H9 (cell line): ENCODE measurements around the gene ZC3HAV1L. TPM values are rescaled to one million over a fixed set of nuclear protein-coding genes. Genes with fewer than 3 reads are reported as not detected.

Experiments used
- DNase-seq: peaks from one replicate; pipeline ENCODE4 v3.0.0-alpha.2; 2017
- H2AFZ ChIP-seq: one replicate; pipeline ENCODE4 v1.6.1; 2013; ENCODE audit warnings: mild to moderate bottlenecking, low read length, control low read depth, moderate library complexity
- H2AK5ac ChIP-seq: 2 replicates; pipeline ENCODE4 v1.6.1; 2013; ENCODE audit warnings: low read length, control low read depth, mixed read lengths; ENCODE audit not compliant: insufficient read length
- H2BK120ac ChIP-seq: one replicate; pipeline ENCODE4 v1.6.1; 2013; ENCODE audit warnings: low read depth, mild to moderate bottlenecking, low read length, control low read depth, inconsistent platforms; ENCODE audit not compliant: poor library complexity, severe bottlenecking
- H2BK12ac ChIP-seq: 2 replicates; pipeline ENCODE4 v1.6.1; 2013; ENCODE audit warnings: low read length, control low read depth, mixed read lengths, low read depth; ENCODE audit not compliant: insufficient read length
- H2BK15ac ChIP-seq: 2 replicates; pipeline ENCODE4 v1.6.1; 2013; ENCODE audit warnings: low read depth, low read length, control low read depth
- H2BK20ac ChIP-seq: one replicate; pipeline ENCODE4 v1.6.1; 2013; ENCODE audit warnings: low read depth, mild to moderate bottlenecking, low read length, control low read depth, inconsistent platforms; ENCODE audit not compliant: poor library complexity, severe bottlenecking
- H2BK5ac ChIP-seq: 2 replicates; pipeline ENCODE4 v1.6.1; 2013; ENCODE audit warnings: low read length, control low read depth, mixed read lengths; ENCODE audit not compliant: insufficient read length
- H3K14ac ChIP-seq: 2 replicates; pipeline ENCODE4 v1.6.1; 2013; ENCODE audit warnings: low read length, control low read depth; ENCODE audit not compliant: insufficient read depth
- H3K18ac ChIP-seq: 2 replicates; pipeline ENCODE4 v1.6.1; 2013; ENCODE audit warnings: low read depth, mild to moderate bottlenecking, mixed read lengths, low read length, control low read depth; ENCODE audit not compliant: insufficient read length
- H3K23ac ChIP-seq: 2 replicates; pipeline ENCODE4 v1.6.1; 2013; ENCODE audit warnings: low read length, control low read depth, mixed read lengths, low read depth; ENCODE audit not compliant: insufficient read length
- H3K23me2 ChIP-seq: 2 replicates; pipeline ENCODE4 v1.6.1; 2013; ENCODE audit warnings: low read depth, mild to moderate bottlenecking, mixed read lengths, low read length, control low read depth; ENCODE audit not compliant: insufficient read length, poor library complexity, severe bottlenecking
- H3K27ac ChIP-seq: 2 replicates; pipeline ENCODE4 v1.5.1; 2013; ENCODE audit warnings: low read length, control low read depth, mixed read lengths, low read depth; ENCODE audit not compliant: insufficient read length
- H3K27me3 ChIP-seq: 2 replicates; pipeline ENCODE4 v1.6.1; 2013; ENCODE audit warnings: low read length, control low read depth, inconsistent platforms; ENCODE audit not compliant: insufficient read depth
- H3K4ac ChIP-seq: 2 replicates; pipeline ENCODE4 v1.6.1; 2013; ENCODE audit warnings: low read depth, mild to moderate bottlenecking, control low read depth, inconsistent platforms, low read length, moderate library complexity
- H3K4me1 ChIP-seq: 2 replicates; pipeline ENCODE4 v1.6.1; 2013; ENCODE audit warnings: low read length, control low read depth, inconsistent platforms; ENCODE audit not compliant: insufficient read depth
- H3K4me2 ChIP-seq: 2 replicates; pipeline ENCODE4 v1.6.1; 2013; ENCODE audit warnings: low read length, control low read depth, mixed read lengths; ENCODE audit not compliant: insufficient read length, insufficient read depth
- H3K56ac ChIP-seq: 2 replicates; pipeline ENCODE4 v1.6.1; 2013; ENCODE audit warnings: low read depth, mild to moderate bottlenecking, mixed read lengths, low read length, control low read depth; ENCODE audit not compliant: insufficient read length
- H3K79me1 ChIP-seq: 2 replicates; pipeline ENCODE4 v1.6.1; 2013; ENCODE audit warnings: low read depth, mild to moderate bottlenecking, moderate library complexity, low read length, control low read depth, inconsistent platforms; ENCODE audit not compliant: insufficient read depth, poor library complexity, severe bottlenecking
- H3K79me2 ChIP-seq: 2 replicates; pipeline ENCODE4 v1.6.1; 2013; ENCODE audit warnings: low read length, control low read depth, inconsistent platforms; ENCODE audit not compliant: insufficient read depth
- H3K9ac ChIP-seq: 2 replicates; pipeline ENCODE4 v1.6.1; 2013; ENCODE audit warnings: low read length, control low read depth, mixed read lengths; ENCODE audit not compliant: insufficient read length; ENCODE audit errors: extremely low read depth
- H3K9me3 ChIP-seq: one replicate; pipeline ENCODE4 v1.6.1; 2013; ENCODE audit warnings: low read depth, low read length, inconsistent platforms; ENCODE audit not compliant: control insufficient read depth
- H3T11ph ChIP-seq: one replicate; pipeline ENCODE4 v1.6.1; 2013; ENCODE audit warnings: mild to moderate bottlenecking, low read length, control low read depth, inconsistent platforms
- H4K20me1 ChIP-seq: one replicate; pipeline ENCODE4 v1.6.1; 2013; ENCODE audit not compliant: control insufficient read depth, insufficient read length, insufficient read depth
- H4K5ac ChIP-seq: 2 replicates; pipeline ENCODE4 v1.6.1; 2013; ENCODE audit warnings: low read depth, mild to moderate bottlenecking, mixed read lengths, low read length, control low read depth; ENCODE audit not compliant: insufficient read length
- H4K8ac ChIP-seq: replicated peaks from 2 replicates; pipeline ENCODE4 v1.6.1; 2013; ENCODE audit warnings: low read length, control low read depth, mixed read lengths, low read depth; ENCODE audit not compliant: insufficient read length
- H4K91ac ChIP-seq: 2 replicates; pipeline ENCODE4 v1.6.1; 2013; ENCODE audit warnings: low read depth, mild to moderate bottlenecking, moderate library complexity, mixed read lengths, low read length, control low read depth; ENCODE audit not compliant: insufficient read length
- H3K27ac Mint-ChIP-seq, 3 experiments: 2 replicates in 2 of 3; 3 replicates in 1 of 3; pipeline ENCODE4 v1.8.0; 2020 to 2021; ENCODE audit warnings: mixed read lengths in 3 of 3, mild to moderate bottlenecking in 1 of 3, moderate library complexity in 1 of 3
- H3K27me3 Mint-ChIP-seq: 2 replicates; pipeline ENCODE4 v1.8.0; 2021; ENCODE audit warnings: low read depth, mild to moderate bottlenecking, moderate library complexity, mixed read lengths
- H3K36me3 Mint-ChIP-seq, 3 experiments: 2 replicates in 2 of 3; 3 replicates in 1 of 3; pipeline ENCODE4 v1.8.0; 2020 to 2021; ENCODE audit warnings: low read depth in 3 of 3, mixed read lengths in 3 of 3; ENCODE audit not compliant: insufficient read depth in 1 of 3
- H3K4me1 Mint-ChIP-seq, 2 experiments: 2 replicates each; pipeline ENCODE4 v1.8.0; 2020; ENCODE audit warnings: mixed read lengths in 2 of 2
- H3K4me3 Mint-ChIP-seq, 2 experiments: 2 replicates in 1 of 2; 3 replicates in 1 of 2; pipeline ENCODE4 v1.8.0; 2020 to 2021; ENCODE audit warnings: mild to moderate bottlenecking in 2 of 2, mixed read lengths in 2 of 2, moderate library complexity in 1 of 2
- H3K9me3 Mint-ChIP-seq, 2 experiments: 2 replicates in 1 of 2; 3 replicates in 1 of 2; pipeline ENCODE4 v1.8.0; 2020; ENCODE audit warnings: mild to moderate bottlenecking in 2 of 2, mixed read lengths in 2 of 2, moderate library complexity in 1 of 2
- WGBS: extraction: QIAGEN DNeasy Blood & Tissue Kit; methylation state at CpG from one replicate; pipeline ENCODE4 v1.1.7; 2013; ENCODE audit warnings: missing lambda C conversion rate, low lambda C conversion rate, mixed read lengths; ENCODE audit not compliant: insufficient read length; ENCODE audit errors: extremely low coverage; 5-methylcytosine and 5-hydroxymethylcytosine counted together
- total RNA-seq: library from RNA; stranded (reverse); gene quantifications from 2 replicates; pipeline ENCODE4 v1.2.1, GENCODE V29; 2021
- TF ChIP-seq, protein P1 (sequence below): fragments of 200-600 bp; sonication (generic); conservative IDR thresholded peaks from 3 replicates; pipeline ENCODE4 v1.8.0; 2021; ENCODE audit warnings: antibody characterized with exemption, mild to moderate bottlenecking

Gene ZC3HAV1L
- total RNA-seq, 1 experiment from 2014 or later, result not detected

GRCh38 chr7:139041378-139042085 is 5.7 kb upstream of the ZC3HAV1L start:
- H4K20me1 ChIP-seq, result no peaks in the 10 kb centered on the region
- H3T11ph ChIP-seq, result no peak overlapping the region
- H3K4me2 ChIP-seq, result no peak overlapping the region
- no peak overlapping the region for H3K9ac ChIP-seq
- H2BK20ac ChIP-seq, result no peak overlapping the region
- no peak overlapping the region for H4K8ac ChIP-seq
- Mint-ChIP-seq H3K4me1 (peaks cover 12 to 16% of the 10 kb centered on the region in 2 experiments), H3K27ac (no peak overlapping the region), H3K36me3 (peaks cover 0 to 8% (median 2%) of the 10 kb centered on the region in 3 experiments; a peak in 4 of 7 replicates), H3K9me3 (no peaks in the 10 kb centered on the region; a peak in 1 of 5 replicates), H3K4me3 (no peak overlapping the region), H3K27me3 (peaks cover 2% of the 10 kb centered on the region; the same call in 1 of the 2 replicates)
- no peak for DNase-seq
- no peaks in the 10 kb centered on the region for H3K79me2 ChIP-seq
- H3K18ac ChIP-seq, result no peak overlapping the region
- H3K14ac ChIP-seq, result no peak overlapping the region
- H2BK5ac ChIP-seq, result no peak overlapping the region
- no peak overlapping the region for H4K5ac ChIP-seq
- no peak overlapping the region for H2BK15ac ChIP-seq
- no peak overlapping the region for H2BK120ac ChIP-seq
- no peak overlapping the region for H2AFZ ChIP-seq
- no peak overlapping the region for H2BK12ac ChIP-seq
- H3K4me1 ChIP-seq, result peaks cover under 1% of the 10 kb centered on the region; the same call in 1 of the 2 replicates
- H2AK5ac ChIP-seq, result no peak overlapping the region
- TF ChIP-seq, protein P1, sequence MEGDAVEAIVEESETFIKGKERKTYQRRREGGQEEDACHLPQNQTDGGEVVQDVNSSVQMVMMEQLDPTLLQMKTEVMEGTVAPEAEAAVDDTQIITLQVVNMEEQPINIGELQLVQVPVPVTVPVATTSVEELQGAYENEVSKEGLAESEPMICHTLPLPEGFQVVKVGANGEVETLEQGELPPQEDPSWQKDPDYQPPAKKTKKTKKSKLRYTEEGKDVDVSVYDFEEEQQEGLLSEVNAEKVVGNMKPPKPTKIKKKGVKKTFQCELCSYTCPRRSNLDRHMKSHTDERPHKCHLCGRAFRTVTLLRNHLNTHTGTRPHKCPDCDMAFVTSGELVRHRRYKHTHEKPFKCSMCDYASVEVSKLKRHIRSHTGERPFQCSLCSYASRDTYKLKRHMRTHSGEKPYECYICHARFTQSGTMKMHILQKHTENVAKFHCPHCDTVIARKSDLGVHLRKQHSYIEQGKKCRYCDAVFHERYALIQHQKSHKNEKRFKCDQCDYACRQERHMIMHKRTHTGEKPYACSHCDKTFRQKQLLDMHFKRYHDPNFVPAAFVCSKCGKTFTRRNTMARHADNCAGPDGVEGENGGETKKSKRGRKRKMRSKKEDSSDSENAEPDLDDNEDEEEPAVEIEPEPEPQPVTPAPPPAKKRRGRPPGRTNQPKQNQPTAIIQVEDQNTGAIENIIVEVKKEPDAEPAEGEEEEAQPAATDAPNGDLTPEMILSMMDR, result no peak
- H3K23me2 ChIP-seq, result no peaks in the 10 kb centered on the region
- H3K4ac ChIP-seq, result no peak overlapping the region
- no peaks in the 10 kb centered on the region for H3K27me3 ChIP-seq
- no peak overlapping the region for H3K23ac ChIP-seq
- no peak overlapping the region for H3K56ac ChIP-seq
- WGBS, result no CpG with 5 or more reads among the region's 6 CpGs
- H4K91ac ChIP-seq, result no peak overlapping the region
- no peaks in the 10 kb centered on the region for H3K9me3 ChIP-seq
- H3K79me1 ChIP-seq, result no peaks in the 10 kb centered on the region
- no peak overlapping the region for H3K27ac ChIP-seq
